SK-N-SH treated with all-trans-retinoic acid at 6 μM for 48 hours (cell line): Measurements from ENCODE around the gene RBMS3.

ENCODE experiments used
- ATAC-seq: fragments of 200-7000 bp; cut with Tn5 transposase; 3 replicates; pipeline ENCODE4 v1.9.1; 2020; ENCODE audit warnings: mild to moderate bottlenecking, moderate library complexity
- ARNTL ChIP-seq: fragments of 450-650 bp; formaldehyde crosslinking; IDR thresholded peaks from 2 replicates; pipeline ENCODE4 v1.5.0; 2020; ENCODE audit warnings: low read depth, mild to moderate bottlenecking, moderate library complexity, borderline replicate concordance
- BACH2 ChIP-seq: fragments of 250-450 bp; sonication (Bioruptor Pico); IDR thresholded peaks from 2 replicates; pipeline ENCODE4 v1.9.0; 2021; ENCODE audit warnings: mild to moderate bottlenecking, borderline replicate concordance
- CSDC2 ChIP-seq: fragments of 250-450 bp; sonication (Bioruptor Pico); IDR thresholded peaks from 2 replicates; pipeline ENCODE4 v1.5.0; 2020; ENCODE audit warnings: mild to moderate bottlenecking, moderate library complexity
- CSRNP3 ChIP-seq: fragments of 250-450 bp; sonication (Bioruptor Pico); IDR thresholded peaks from 2 replicates; pipeline ENCODE4 v1.5.1; 2021; ENCODE audit warnings: mild to moderate bottlenecking, moderate library complexity
- ESRRG ChIP-seq: fragments of 250-450 bp; sonication (Bioruptor Pico); IDR thresholded peaks from 2 replicates; pipeline ENCODE4 v1.6.1; 2021; ENCODE audit warnings: mild to moderate bottlenecking
- GLIS3 ChIP-seq: fragments of 250-450 bp; sonication (Bioruptor Pico); IDR thresholded peaks from 2 replicates; pipeline ENCODE4 v1.5.0; 2020; ENCODE audit warnings: mild to moderate bottlenecking, moderate library complexity
- ISL1 ChIP-seq: fragments of 250-450 bp; sonication (Bioruptor Pico); IDR thresholded peaks from 2 replicates; pipeline ENCODE4 v2.1.2; 2022; ENCODE audit warnings: mild to moderate bottlenecking, moderate library complexity
- OSR1 ChIP-seq: fragments of 250-450 bp; sonication (Bioruptor Pico); IDR thresholded peaks from 2 replicates; pipeline ENCODE4 v1.8.0; 2022; ENCODE audit warnings: moderate library complexity, mild to moderate bottlenecking, inconsistent platforms
- PATZ1 ChIP-seq: fragments of 250-450 bp; sonication (Bioruptor Pico); IDR thresholded peaks from 2 replicates; pipeline ENCODE4 v1.8.0; 2020; ENCODE audit warnings: mild to moderate bottlenecking, moderate library complexity, borderline replicate concordance
- PPARA ChIP-seq: fragments of 250-450 bp; sonication (Bioruptor Pico); IDR thresholded peaks from 2 replicates; pipeline ENCODE4 v1.5.0; 2020; ENCODE audit warnings: mild to moderate bottlenecking, borderline replicate concordance
- RARB ChIP-seq: fragments of 250-450 bp; sonication (Bioruptor Pico); IDR thresholded peaks from 2 replicates; pipeline ENCODE4 v1.8.0; 2021; ENCODE audit warnings: mild to moderate bottlenecking, moderate library complexity
- SNAI2 ChIP-seq: fragments of 250-450 bp; sonication (Bioruptor Pico); IDR thresholded peaks from 2 replicates; pipeline ENCODE4 v1.5.0; 2020; ENCODE audit warnings: mild to moderate bottlenecking, moderate library complexity
- TCF4 ChIP-seq: fragments of 250-450 bp; sonication (Bioruptor Pico); IDR thresholded peaks from 2 replicates; pipeline ENCODE4 v1.8.0; 2021; ENCODE audit warnings: mild to moderate bottlenecking, moderate library complexity, borderline replicate concordance
- TOX ChIP-seq: fragments of 250-450 bp; sonication (Bioruptor Pico); IDR thresholded peaks from 2 replicates; pipeline ENCODE4 v1.8.0; 2021; ENCODE audit warnings: mild to moderate bottlenecking, moderate library complexity, borderline replicate concordance
- ZC3H10 ChIP-seq: fragments of 250-450 bp; sonication (Bioruptor Pico); IDR thresholded peaks from 2 replicates; pipeline ENCODE4 v1.5.1; 2021; ENCODE audit warnings: mild to moderate bottlenecking, moderate library complexity
- ZFP3 ChIP-seq: fragments of 250-450 bp; sonication (Bioruptor Pico); IDR thresholded peaks from 2 replicates; pipeline ENCODE4 v1.5.0; 2020; ENCODE audit warnings: mild to moderate bottlenecking, moderate library complexity
- ZFP30 ChIP-seq: fragments of 450-650 bp; formaldehyde crosslinking; IDR thresholded peaks from 2 replicates; pipeline ENCODE4 v1.5.0; 2022; ENCODE audit warnings: mild to moderate bottlenecking, moderate library complexity
- ZNF565 ChIP-seq: fragments of 450-650 bp; formaldehyde crosslinking; conservative IDR thresholded peaks from 2 replicates; pipeline ENCODE4 v1.5.0; 2020; ENCODE audit warnings: low read depth, mild to moderate bottlenecking, moderate library complexity
- ZNF70 ChIP-seq: fragments of 450-650 bp; formaldehyde crosslinking; IDR thresholded peaks from 2 replicates; pipeline ENCODE4 v1.5.0; 2020; ENCODE audit warnings: mild to moderate bottlenecking, moderate library complexity
- ZNF8 ChIP-seq: fragments of 450-650 bp; formaldehyde crosslinking; IDR thresholded peaks from 2 replicates; pipeline ENCODE4 v1.5.0; 2020; ENCODE audit warnings: mild to moderate bottlenecking, moderate library complexity
- TF ChIP-seq, protein P1 (sequence below): fragments of 250-450 bp; sonication (Bioruptor Pico); IDR thresholded peaks from 2 replicates; pipeline ENCODE4 v1.5.1; 2020; ENCODE audit warnings: low read depth, mild to moderate bottlenecking, moderate library complexity
- TF ChIP-seq, protein P2 (sequence below): fragments of 250-450 bp; sonication (Bioruptor Pico); IDR thresholded peaks from 2 replicates; pipeline ENCODE4 v1.5.0; 2020; ENCODE audit warnings: mild to moderate bottlenecking, moderate library complexity

Gene RBMS3

DNA sequence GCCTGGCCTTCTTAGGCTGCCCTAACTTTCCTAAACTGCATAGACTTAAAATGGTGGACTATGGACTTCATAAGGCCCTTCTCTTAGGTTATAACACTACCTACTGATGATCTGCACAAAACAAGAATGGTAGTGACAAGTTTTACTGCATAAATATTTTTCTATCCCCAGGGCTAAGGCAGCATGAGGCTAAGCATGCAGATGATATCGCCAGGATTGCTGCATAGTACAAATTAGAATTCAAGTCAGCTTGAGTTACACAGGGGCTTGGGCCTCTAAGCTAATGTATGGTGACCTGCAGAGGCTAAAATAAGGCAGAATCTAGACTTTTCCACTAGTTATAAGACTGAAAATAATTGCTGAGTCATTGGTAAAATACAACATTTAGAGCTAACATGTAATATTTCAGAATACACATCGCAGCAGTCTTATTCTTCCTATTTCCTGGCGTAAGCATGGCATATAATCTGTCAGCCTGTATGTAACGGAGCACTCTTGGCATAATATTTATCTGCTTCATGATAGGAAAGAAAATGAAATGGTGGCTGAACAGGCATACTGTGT lies 15.3 kb upstream of the RBMS3 start:
- ATAC-seq = no peak
- TF ChIP-seq ISL1 (CRISPR knock-in tag) (no peak), ZNF70 (CRISPR knock-in tag) (no peak)
- TF ChIP-seq, protein P1, sequence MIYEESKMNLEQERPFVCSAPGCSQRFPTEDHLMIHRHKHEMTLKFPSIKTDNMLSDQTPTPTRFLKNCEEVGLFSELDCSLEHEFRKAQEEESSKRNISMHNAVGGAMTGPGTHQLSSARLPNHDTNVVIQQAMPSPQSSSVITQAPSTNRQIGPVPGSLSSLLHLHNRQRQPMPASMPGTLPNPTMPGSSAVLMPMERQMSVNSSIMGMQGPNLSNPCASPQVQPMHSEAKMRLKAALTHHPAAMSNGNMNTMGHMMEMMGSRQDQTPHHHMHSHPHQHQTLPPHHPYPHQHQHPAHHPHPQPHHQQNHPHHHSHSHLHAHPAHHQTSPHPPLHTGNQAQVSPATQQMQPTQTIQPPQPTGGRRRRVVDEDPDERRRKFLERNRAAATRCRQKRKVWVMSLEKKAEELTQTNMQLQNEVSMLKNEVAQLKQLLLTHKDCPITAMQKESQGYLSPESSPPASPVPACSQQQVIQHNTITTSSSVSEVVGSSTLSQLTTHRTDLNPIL (CRISPR knock-in tag) = no peak

DNA sequence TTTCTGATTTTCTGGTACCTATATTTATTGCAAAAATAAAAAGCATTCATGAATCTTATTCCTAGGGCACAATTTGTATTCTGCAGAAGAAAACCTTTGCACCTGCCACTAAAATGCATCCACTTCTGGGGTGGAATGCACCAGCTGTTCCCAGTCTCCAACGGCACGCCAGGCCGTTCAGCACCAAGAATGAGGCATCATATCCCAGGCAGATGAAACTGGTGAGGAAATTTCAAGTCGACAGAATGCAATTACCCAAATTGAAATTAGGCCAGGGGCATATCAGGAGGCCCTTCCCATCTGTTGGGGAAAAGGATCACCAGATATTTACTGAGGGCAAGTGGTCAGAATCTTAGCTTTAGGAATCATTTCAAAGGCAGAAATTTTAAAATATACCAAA lies 13.6 kb upstream of the RBMS3 start:
- ATAC-seq = no peak
- TF ChIP-seq ZFP3 (CRISPR knock-in tag) = no peak
- TF ChIP-seq, protein P2, sequence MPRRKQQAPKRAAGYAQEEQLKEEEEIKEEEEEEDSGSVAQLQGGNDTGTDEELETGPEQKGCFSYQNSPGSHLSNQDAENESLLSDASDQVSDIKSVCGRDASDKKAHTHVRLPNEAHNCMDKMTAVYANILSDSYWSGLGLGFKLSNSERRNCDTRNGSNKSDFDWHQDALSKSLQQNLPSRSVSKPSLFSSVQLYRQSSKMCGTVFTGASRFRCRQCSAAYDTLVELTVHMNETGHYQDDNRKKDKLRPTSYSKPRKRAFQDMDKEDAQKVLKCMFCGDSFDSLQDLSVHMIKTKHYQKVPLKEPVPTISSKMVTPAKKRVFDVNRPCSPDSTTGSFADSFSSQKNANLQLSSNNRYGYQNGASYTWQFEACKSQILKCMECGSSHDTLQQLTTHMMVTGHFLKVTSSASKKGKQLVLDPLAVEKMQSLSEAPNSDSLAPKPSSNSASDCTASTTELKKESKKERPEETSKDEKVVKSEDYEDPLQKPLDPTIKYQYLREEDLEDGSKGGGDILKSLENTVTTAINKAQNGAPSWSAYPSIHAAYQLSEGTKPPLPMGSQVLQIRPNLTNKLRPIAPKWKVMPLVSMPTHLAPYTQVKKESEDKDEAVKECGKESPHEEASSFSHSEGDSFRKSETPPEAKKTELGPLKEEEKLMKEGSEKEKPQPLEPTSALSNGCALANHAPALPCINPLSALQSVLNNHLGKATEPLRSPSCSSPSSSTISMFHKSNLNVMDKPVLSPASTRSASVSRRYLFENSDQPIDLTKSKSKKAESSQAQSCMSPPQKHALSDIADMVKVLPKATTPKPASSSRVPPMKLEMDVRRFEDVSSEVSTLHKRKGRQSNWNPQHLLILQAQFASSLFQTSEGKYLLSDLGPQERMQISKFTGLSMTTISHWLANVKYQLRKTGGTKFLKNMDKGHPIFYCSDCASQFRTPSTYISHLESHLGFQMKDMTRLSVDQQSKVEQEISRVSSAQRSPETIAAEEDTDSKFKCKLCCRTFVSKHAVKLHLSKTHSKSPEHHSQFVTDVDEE (CRISPR knock-in tag) = no peak
- TF ChIP-seq TCF4 = no peak
- TF ChIP-seq ZNF70 (CRISPR knock-in tag) = no peak
- TF ChIP-seq ZFP30 (CRISPR knock-in tag) = no peak
- no peak for TF ChIP-seq CSDC2
- TF ChIP-seq TOX (CRISPR knock-in tag) = no peak

DNA sequence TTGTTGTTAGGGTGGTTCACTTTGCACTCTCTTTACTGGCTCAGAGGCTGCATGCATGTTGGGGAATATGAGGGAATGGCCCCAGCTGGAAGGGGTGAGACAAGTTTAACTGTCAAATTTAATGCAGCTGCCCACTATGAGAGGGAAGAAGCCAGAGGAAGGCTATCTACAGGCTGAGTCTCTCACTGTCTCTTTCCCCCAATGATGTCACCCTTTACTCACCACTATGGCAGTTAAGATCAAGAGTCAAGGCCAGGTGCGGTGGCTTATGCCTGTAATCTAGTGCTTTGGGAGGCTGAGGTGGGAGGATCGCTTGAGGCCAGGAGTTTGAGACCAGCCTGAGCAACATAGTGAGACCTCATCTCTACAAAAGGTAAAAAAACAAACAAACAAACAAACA lies 12.2 kb upstream of the RBMS3 start:
- TF ChIP-seq CSDC2 (no peak), ZC3H10 (CRISPR knock-in tag) (no peak), ARNTL (CRISPR knock-in tag) (no peak), ZNF565 (no peak), RARB (no peak), GLIS3 (no peak), TCF4 (no peak), PPARA (no peak), ZFP3 (CRISPR knock-in tag) (no peak), PATZ1 (CRISPR knock-in tag) (no peak), ZNF8 (CRISPR knock-in tag) (no peak), BACH2 (CRISPR knock-in tag) (no peak), CSRNP3 (no peak), SNAI2 (CRISPR knock-in tag) (no peak), OSR1 (CRISPR knock-in tag) (no peak)
- TF ChIP-seq, all 23 proteins: peak for 0
- ATAC-seq = no peak

DNA sequence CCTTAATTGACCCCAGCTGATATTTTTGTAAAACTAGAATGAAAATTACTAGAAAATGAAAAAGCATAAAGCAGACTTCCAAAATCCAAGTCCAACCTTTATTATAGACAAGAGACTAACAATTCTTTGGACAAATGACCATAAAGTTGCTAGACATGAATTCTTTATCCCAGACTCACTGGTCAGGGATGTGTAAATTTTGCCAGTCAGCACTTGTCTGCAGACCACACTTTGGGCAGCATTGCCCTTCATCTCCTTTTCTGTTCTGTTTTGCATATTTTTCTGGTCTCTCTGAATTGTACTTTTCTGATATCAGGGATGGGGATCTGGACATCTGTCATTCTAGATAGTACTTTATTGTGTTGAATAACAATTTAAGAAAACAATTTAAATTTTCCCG lies 10.1 kb upstream of the RBMS3 start:
- ATAC-seq = no peak
- no peak for TF ChIP-seq ZNF8 (CRISPR knock-in tag)
- no peak for TF ChIP-seq CSDC2
- no peak for TF ChIP-seq TCF4
- no peak for TF ChIP-seq OSR1 (CRISPR knock-in tag)
- TF ChIP-seq CSRNP3 = no peak
- no peak for TF ChIP-seq ESRRG (CRISPR knock-in tag)
- no peak for TF ChIP-seq ZFP30 (CRISPR knock-in tag)
- TF ChIP-seq, protein P1 (CRISPR knock-in tag) = no peak
- no peak for TF ChIP-seq ZNF565
- TF ChIP-seq ISL1 (CRISPR knock-in tag) = no peak
